ENCODE measurements around the gene DOCK10.

DNA sequence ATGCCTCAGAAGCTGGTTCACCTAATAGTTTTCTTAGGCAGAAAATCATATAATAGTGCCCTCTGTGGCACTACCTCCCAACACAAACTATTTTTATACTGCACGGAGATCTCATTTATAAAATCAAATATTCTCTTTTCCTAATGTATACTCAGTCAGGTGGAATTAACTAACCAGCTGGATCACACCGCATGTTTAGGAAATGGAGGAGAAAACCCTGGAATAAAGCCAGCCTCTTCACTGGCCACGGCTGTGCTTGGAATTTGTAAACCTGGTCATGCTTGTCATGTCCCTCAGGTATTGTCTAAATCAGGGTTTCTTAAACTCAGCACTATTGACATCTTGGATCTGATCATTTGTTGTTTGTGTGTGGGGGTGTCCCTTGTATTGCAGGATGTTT is 85.6 kb downstream of the DOCK10 start:
- TF ChIP-seq, protein P1, sequence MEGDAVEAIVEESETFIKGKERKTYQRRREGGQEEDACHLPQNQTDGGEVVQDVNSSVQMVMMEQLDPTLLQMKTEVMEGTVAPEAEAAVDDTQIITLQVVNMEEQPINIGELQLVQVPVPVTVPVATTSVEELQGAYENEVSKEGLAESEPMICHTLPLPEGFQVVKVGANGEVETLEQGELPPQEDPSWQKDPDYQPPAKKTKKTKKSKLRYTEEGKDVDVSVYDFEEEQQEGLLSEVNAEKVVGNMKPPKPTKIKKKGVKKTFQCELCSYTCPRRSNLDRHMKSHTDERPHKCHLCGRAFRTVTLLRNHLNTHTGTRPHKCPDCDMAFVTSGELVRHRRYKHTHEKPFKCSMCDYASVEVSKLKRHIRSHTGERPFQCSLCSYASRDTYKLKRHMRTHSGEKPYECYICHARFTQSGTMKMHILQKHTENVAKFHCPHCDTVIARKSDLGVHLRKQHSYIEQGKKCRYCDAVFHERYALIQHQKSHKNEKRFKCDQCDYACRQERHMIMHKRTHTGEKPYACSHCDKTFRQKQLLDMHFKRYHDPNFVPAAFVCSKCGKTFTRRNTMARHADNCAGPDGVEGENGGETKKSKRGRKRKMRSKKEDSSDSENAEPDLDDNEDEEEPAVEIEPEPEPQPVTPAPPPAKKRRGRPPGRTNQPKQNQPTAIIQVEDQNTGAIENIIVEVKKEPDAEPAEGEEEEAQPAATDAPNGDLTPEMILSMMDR (optimal IDR thresholded peaks at IDR 0.05 in 1 of 3, IDR thresholded peaks at IDR 0.05 in 1 of 3, conservative IDR thresholded peaks at IDR 0.05 in 1 of 3; ENCODE audit: extremely low read depth in 1 of 3, insufficient read depth in 2 of 3, low read length in 3 of 3), result no peak
- no peak for TF ChIP-seq EZH2 (IDR thresholded peaks at IDR 0.05; ENCODE audit: low read length)
